Measurements from ENCODE around the gene SEMA6D. TPM values are rescaled to one million over a fixed set of nuclear protein-coding genes. Genes with fewer than 3 reads are reported as not detected.

SEMA6D gene
- total and polyA plus RNA-seq, 8 donors = 0.61 to 54.0 (median 6.9) TPM

DNA sequence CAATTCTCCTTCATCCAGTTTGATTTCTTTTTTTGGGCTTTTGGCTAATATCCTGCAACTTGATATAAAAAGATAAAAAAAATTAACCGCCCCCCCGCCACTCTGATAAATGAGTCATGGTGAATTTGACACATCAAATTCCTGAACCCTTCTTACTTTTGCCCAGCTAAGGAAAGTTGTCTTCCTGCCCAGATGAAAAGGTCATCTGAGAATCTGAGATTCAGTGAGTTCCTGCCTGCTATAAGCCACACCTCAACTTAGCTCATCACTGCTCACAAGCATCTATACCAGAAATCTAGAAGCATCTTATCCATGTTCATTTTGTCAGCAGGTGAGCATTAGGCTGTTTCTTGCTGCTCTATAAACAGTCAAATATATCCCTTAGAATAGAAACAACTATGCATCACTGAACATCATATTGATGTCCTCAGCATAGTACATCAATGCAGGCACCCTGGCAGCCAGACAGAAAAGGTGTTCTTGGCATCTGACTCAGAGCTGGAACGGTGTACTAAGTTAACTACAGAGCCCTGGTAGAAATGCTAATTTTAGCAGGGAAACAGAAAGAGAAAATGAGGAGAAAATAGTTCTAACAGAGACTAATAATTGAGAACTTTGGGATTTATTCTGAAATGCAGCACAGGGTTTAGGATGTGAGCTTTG, 77.1 kb downstream of the SEMA6D start:
- WGBS, 5 donors = 66 to 82% (median 73%) methylated on average over 3 of the region's 3 CpGs
- intact Hi-C loops (cut with DNase I; ENCODE audit: low total_unique reads) = no loop called here
- H3K27ac ChIP-seq = no peak overlapping the region
- H3K4me1 ChIP-seq = no peaks in the 10 kb centered on the region
- H3K36me3 ChIP-seq = no peaks in the 10 kb centered on the region
- no peak for TF ChIP-seq POLR2A (IDR thresholded peaks at IDR 0.05)
- TF ChIP-seq EP300 (IDR thresholded peaks at IDR 0.05) = no peak
- no peak for TF ChIP-seq POLR2AphosphoS5 (IDR thresholded peaks at IDR 0.05)
- TF ChIP-seq, protein P1, sequence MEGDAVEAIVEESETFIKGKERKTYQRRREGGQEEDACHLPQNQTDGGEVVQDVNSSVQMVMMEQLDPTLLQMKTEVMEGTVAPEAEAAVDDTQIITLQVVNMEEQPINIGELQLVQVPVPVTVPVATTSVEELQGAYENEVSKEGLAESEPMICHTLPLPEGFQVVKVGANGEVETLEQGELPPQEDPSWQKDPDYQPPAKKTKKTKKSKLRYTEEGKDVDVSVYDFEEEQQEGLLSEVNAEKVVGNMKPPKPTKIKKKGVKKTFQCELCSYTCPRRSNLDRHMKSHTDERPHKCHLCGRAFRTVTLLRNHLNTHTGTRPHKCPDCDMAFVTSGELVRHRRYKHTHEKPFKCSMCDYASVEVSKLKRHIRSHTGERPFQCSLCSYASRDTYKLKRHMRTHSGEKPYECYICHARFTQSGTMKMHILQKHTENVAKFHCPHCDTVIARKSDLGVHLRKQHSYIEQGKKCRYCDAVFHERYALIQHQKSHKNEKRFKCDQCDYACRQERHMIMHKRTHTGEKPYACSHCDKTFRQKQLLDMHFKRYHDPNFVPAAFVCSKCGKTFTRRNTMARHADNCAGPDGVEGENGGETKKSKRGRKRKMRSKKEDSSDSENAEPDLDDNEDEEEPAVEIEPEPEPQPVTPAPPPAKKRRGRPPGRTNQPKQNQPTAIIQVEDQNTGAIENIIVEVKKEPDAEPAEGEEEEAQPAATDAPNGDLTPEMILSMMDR (IDR thresholded peaks at IDR 0.05) = no peak
- no peaks in the 10 kb centered on the region for H3K9me3 ChIP-seq
- DNase-seq = no peak
- no peak overlapping the region for H3K4me3 ChIP-seq
- H3K27me3 ChIP-seq = no peaks in the 10 kb centered on the region

DNA sequence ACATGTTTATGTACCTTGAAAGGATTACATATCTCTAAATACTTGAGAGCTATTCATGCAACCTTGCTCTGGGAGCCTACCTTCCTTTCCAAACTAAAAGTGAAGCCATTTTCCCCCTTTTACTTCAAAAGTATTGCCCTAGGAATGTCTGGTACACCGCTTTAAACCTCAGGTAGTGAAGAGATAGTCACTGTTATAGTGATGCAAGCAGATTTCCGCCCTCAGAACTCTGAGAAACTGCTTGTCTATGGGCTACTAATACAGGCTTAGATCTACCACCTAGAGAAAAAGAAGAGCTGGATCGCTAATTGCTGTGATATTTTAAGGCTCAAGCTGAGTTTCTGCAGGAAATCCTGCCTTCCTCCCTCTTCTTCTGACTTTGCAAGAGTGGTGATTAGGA, 78.6 kb downstream of the SEMA6D start:
- H3K9me3 ChIP-seq = no peaks in the 10 kb centered on the region
- no peak overlapping the region for H3K27ac ChIP-seq
- no peaks in the 10 kb centered on the region for H3K4me1 ChIP-seq
- no peak overlapping the region for H3K4me3 ChIP-seq
- DNase-seq = no peak
- H3K36me3 ChIP-seq = no peaks in the 10 kb centered on the region
- WGBS, 5 donors = 50 to 88% (median 75%) methylated on average over 3 of the region's 3 CpGs
- no peaks in the 10 kb centered on the region for H3K27me3 ChIP-seq
- intact Hi-C loops (cut with DNase I; ENCODE audit: low total_unique reads) = no loop called here
- TF ChIP-seq, protein P1 (IDR thresholded peaks at IDR 0.05) = no peak
- TF ChIP-seq POLR2AphosphoS5 (IDR thresholded peaks at IDR 0.05) (no peak), POLR2A (IDR thresholded peaks at IDR 0.05) (no peak), EP300 (IDR thresholded peaks at IDR 0.05) (no peak)

DNA sequence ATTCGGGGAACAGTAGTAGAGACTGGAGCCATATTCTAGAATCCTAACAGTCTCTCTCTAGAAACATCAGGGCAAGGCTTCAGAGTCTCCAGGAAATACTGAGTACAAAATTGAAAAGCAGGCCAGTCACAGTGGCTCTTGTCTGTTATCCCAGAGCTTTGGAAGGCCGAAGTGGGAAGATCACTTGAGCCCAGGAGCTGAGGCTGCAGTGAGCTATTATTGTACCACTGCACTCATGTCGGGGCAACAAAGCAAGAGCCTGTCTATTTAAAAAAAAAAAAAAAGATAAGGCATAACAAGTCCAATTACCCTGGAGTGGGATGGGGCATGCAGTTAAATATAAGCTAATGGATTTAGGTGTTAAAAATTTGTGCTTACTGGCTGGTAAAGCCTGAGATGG, 79.0 kb downstream of the SEMA6D start:
- H3K4me1 ChIP-seq = no peaks in the 10 kb centered on the region
- no peak overlapping the region for H3K4me3 ChIP-seq
- no peaks in the 10 kb centered on the region for H3K36me3 ChIP-seq
- intact Hi-C loops (cut with DNase I; ENCODE audit: low total_unique reads) = no loop called here
- H3K27me3 ChIP-seq = no peaks in the 10 kb centered on the region
- H3K9me3 ChIP-seq = no peaks in the 10 kb centered on the region
- TF ChIP-seq EP300 (IDR thresholded peaks at IDR 0.05) (no peak), POLR2AphosphoS5 (IDR thresholded peaks at IDR 0.05) (no peak), POLR2A (IDR thresholded peaks at IDR 0.05) (no peak)
- TF ChIP-seq, protein P1 (IDR thresholded peaks at IDR 0.05) = no peak
- H3K27ac ChIP-seq = no peak overlapping the region
- DNase-seq = no peak
- 40 to 71% (median 57%) methylated on average over 3 of the region's 3 CpGs for whole genome bisulfite sequencing, 5 donors

DNA sequence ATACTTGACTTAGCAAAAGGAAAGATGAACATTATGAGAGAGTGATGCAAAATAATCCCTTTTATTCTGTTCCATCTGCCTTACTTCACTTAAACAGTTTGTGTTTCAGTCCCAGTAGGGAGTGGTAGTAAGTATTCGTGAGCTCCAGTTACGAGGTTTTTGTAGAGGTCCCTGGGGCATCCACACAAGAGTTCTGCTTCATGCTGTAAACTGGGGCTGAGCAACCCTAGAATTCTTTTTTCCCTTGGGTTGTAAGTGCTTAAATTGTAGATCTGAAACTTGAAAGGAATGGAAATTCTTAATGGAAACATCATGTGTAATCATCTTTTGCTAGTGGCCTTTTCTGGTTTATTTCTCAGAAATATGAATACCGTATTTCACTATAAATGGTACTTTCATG, 79.5 kb downstream of the SEMA6D start:
- H3K4me3 ChIP-seq = no peak overlapping the region
- intact Hi-C loops (cut with DNase I; ENCODE audit: low total_unique reads) = no loop called here
- 65 to 88% (median 85%) methylated on average over 3 of the region's 3 CpGs for WGBS, 5 donors
- TF ChIP-seq POLR2A (IDR thresholded peaks at IDR 0.05) (no peak), POLR2AphosphoS5 (IDR thresholded peaks at IDR 0.05) (no peak), EP300 (IDR thresholded peaks at IDR 0.05) (no peak)
- TF ChIP-seq, protein P1 (IDR thresholded peaks at IDR 0.05) = no peak
- no peaks in the 10 kb centered on the region for H3K36me3 ChIP-seq
- H3K27ac ChIP-seq = no peak overlapping the region
- H3K9me3 ChIP-seq = no peaks in the 10 kb centered on the region
- peak in 1 of 2 donors; percentile 32 for DNase-seq
- H3K4me1 ChIP-seq = no peaks in the 10 kb centered on the region
- H3K27me3 ChIP-seq = no peaks in the 10 kb centered on the region
